Breast epithelium (tissue), 3 donors: Measurements from ENCODE around the gene MRPL9.

Experiments
- CTCF ChIP-seq, 3 donors: fragments of 450-650 bp; IDR thresholded peaks; one replicate each; pipeline ENCODE4 v1.5.1; 2016 to 2017; ENCODE audit warnings: antibody characterized with exemption in 3 of 3, mild to moderate bottlenecking in 3 of 3, moderate library complexity in 3 of 3
- POLR2AphosphoS5 ChIP-seq, 3 donors: sonication (generic); formaldehyde crosslinking; IDR thresholded peaks; one replicate each; pipeline ENCODE4 v1.6.1; 2017; ENCODE audit warnings: antibody characterized with exemption in 3 of 3

- TF ChIP-seq POLR2AphosphoS5 (IDR thresholded peaks at IDR 0.05) = no peak
- no peak for TF ChIP-seq CTCF (IDR thresholded peaks at IDR 0.05)
Measured at GRCh38 chr1:151775894-151776664, 12.8 kb upstream of the MRPL9 start.
